H1 (cell line): Measurements from ENCODE around the gene FCER2. TPM values are rescaled to one million over a fixed set of nuclear protein-coding genes. Genes with fewer than 3 reads are reported as not detected.

Experiments
- ASH2L ChIP-seq: fragments of 200-600, 300-600 bp; sonication (generic); IDR thresholded peaks from one replicate; pipeline ENCODE4 v1.7.1; 2017; ENCODE audit warnings: low read length
- CHD2 ChIP-seq: IDR thresholded peaks from 2 replicates; pipeline ENCODE4 v1.6.1; 2012; ENCODE audit warnings: low read length, improper control_type of control experiment
- CTBP2 ChIP-seq: IDR thresholded peaks from 2 replicates; pipeline ENCODE4 v1.7.0; 2011; ENCODE audit warnings: borderline replicate concordance, mild to moderate bottlenecking, moderate library complexity, mixed read lengths, low read length; ENCODE audit not compliant: insufficient read depth, insufficient read length
- HDAC2 ChIP-seq, 2 experiments: fragments of 300-600 bp in 1 of 2; sonication (generic) in 1 of 2; IDR thresholded peaks; 2 replicates each; pipeline ENCODE4 v1.6.1; 2011 to 2012; ENCODE audit warnings: low read depth in 2 of 2, low read length in 2 of 2, mild to moderate bottlenecking in 2 of 2, moderate library complexity in 2 of 2, borderline replicate concordance in 1 of 2, inconsistent platforms in 1 of 2
- PHF8 ChIP-seq: fragments of 200-600 bp; sonication (generic); conservative IDR thresholded peaks from 2 replicates; pipeline ENCODE4 v1.7.1; 2012; ENCODE audit warnings: low read depth, mild to moderate bottlenecking, inconsistent platforms, low read length, moderate library complexity
- SP1 ChIP-seq: IDR thresholded peaks from 2 replicates; pipeline ENCODE4 v1.6.1; 2011; ENCODE audit warnings: low read depth, low read length
- SRF ChIP-seq: IDR thresholded peaks from 2 replicates; pipeline ENCODE4 v1.6.1; 2011; ENCODE audit warnings: mild to moderate bottlenecking, low read depth, low read length, moderate library complexity
- TBP ChIP-seq: IDR thresholded peaks from 2 replicates; pipeline ENCODE4 v1.6.1; 2011; ENCODE audit warnings: low read depth, low read length, improper control_type of control experiment
- polyA plus RNA-seq, 7 experiments: library from polyadenylated mRNA; depleted of rRNA in 3 of 7; stranded (reverse) in 5 of 7; unstranded in 2 of 7; fragments of >200 nt in 5 of 7; fragments of 200-250 nt in 2 of 7; gene quantifications; 1 replicate in 5 of 7; 2 replicates in 1 of 7; 4 replicates in 1 of 7; pipeline versions ENCODE4 v1.2.1 to v1.2.3, GENCODE V29; 2011 to 2013; ENCODE audit warnings: missing spikeins in 2 of 7, mixed read lengths in 2 of 7
- total RNA-seq: library from RNA; stranded (reverse); fragmentation: NEBNext Ultra II Directional; extraction: Animal tissue kit (Norgen Biotek cat#: 25700); gene quantifications from 2 replicates; pipeline ENCODE4 v1.2.1, GENCODE V29; 2021
- TF ChIP-seq, protein P1 (sequence below): IDR thresholded peaks from 2 replicates; pipeline ENCODE4 v1.6.1; 2012; ENCODE audit warnings: inconsistent platforms

FCER2 gene
- total and polyA plus RNA-seq, 2 of the 8 experiments (the other 6 are each of a cell fraction or from before 2014, with no cell fraction given): 0.67 TPM; not detected in 1

DNA sequence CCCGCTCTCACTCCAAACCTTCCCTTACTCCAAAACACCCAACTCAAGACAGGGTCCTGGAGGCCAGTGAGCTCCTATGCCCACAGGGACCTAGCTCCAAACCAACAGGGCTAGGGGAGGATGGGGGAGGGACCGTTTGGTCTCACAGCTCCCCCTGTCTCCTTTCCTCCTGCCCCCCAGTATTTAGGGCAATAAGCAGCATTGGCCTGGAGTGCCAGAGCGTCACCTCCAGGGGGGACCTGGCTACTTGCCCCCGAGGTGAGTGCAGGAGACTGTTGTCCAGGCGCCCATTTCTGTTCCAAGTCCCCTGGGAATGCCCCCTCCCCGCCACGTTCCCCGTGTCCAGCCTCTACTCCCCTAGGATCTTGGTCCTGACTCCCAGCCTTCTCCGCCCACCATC lies 32.3 kb downstream of the FCER2 start (continued):
- no peak for TF ChIP-seq CTBP2
- no peak for TF ChIP-seq TBP
- TF ChIP-seq HDAC2 (IDR thresholded peaks at IDR 0.05; ENCODE audit: borderline replicate concordance in 1 of 2, low read depth in 2 of 2, low read length in 2 of 2): no peak
- no peak for TF ChIP-seq SP1
- TF ChIP-seq CHD2: no peak
- TF ChIP-seq ASH2L: no peak
- no peak for TF ChIP-seq PHF8
- TF ChIP-seq, protein P1, sequence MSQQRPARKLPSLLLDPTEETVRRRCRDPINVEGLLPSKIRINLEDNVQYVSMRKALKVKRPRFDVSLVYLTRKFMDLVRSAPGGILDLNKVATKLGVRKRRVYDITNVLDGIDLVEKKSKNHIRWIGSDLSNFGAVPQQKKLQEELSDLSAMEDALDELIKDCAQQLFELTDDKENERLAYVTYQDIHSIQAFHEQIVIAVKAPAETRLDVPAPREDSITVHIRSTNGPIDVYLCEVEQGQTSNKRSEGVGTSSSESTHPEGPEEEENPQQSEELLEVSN: no peak
- TF ChIP-seq SRF: no peak
